ENCODE measurements around the gene DHRS7. TPM values are rescaled to one million over a fixed set of nuclear protein-coding genes. Genes with fewer than 3 reads are reported as not detected.

The DHRS7 gene
- total and polyA plus RNA-seq, 9 of the 15 experiments (the other 6 are each of a cell fraction or from before 2014, with no cell fraction given): 10.2 to 20.1 (median 15.7) TPM

GRCh38 chr14:60094306-60094897, 70.8 kb downstream of the DHRS7 start (continued):
- TF ChIP-seq, protein P1, sequence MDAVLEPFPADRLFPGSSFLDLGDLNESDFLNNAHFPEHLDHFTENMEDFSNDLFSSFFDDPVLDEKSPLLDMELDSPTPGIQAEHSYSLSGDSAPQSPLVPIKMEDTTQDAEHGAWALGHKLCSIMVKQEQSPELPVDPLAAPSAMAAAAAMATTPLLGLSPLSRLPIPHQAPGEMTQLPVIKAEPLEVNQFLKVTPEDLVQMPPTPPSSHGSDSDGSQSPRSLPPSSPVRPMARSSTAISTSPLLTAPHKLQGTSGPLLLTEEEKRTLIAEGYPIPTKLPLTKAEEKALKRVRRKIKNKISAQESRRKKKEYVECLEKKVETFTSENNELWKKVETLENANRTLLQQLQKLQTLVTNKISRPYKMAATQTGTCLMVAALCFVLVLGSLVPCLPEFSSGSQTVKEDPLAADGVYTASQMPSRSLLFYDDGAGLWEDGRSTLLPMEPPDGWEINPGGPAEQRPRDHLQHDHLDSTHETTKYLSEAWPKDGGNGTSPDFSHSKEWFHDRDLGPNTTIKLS (IDR thresholded peaks at IDR 0.05; ENCODE audit: borderline replicate concordance, low read depth): no peak
- TF ChIP-seq EWSR1 (IDR thresholded peaks at IDR 0.05; ENCODE audit: borderline replicate concordance, low read depth, partially characterized antibody) (no peak), PHB2 (IDR thresholded peaks at IDR 0.05; ENCODE audit: low read depth) (no peak), RBM22 (IDR thresholded peaks at IDR 0.05; ENCODE audit: low read depth, low read length, poor library complexity, severe bottlenecking) (no peak), ZNF280A (IDR thresholded peaks at IDR 0.05; ENCODE audit: low read depth, partially characterized antibody) (no peak), RBM34 (IDR thresholded peaks at IDR 0.05; ENCODE audit: borderline replicate concordance, insufficient read depth, low read length) (no peak), RNF219 (CRISPR knock-in tag; IDR thresholded peaks at IDR 0.05) (no peak), ZNF134 (CRISPR knock-in tag; conservative IDR thresholded peaks at IDR 0.05) (peak; percentile 72), ZNF239 (CRISPR knock-in tag; IDR thresholded peaks at IDR 0.05) (no peak), ARID2 (IDR thresholded peaks at IDR 0.05) (no peak), ZNF143 (CRISPR knock-in tag; IDR thresholded peaks at IDR 0.05) (no peak), SMAD4 (CRISPR knock-in tag; conservative IDR thresholded peaks at IDR 0.05) (0 out of 2 replicates have a peak, but pooled peaks have one; percentile 17), ATF3 (IDR thresholded peaks at IDR 0.05) (no peak), ATF3 (CRISPR knock-in tag; conservative IDR thresholded peaks at IDR 0.05) (no peak)
- TF ChIP-seq, protein P2, sequence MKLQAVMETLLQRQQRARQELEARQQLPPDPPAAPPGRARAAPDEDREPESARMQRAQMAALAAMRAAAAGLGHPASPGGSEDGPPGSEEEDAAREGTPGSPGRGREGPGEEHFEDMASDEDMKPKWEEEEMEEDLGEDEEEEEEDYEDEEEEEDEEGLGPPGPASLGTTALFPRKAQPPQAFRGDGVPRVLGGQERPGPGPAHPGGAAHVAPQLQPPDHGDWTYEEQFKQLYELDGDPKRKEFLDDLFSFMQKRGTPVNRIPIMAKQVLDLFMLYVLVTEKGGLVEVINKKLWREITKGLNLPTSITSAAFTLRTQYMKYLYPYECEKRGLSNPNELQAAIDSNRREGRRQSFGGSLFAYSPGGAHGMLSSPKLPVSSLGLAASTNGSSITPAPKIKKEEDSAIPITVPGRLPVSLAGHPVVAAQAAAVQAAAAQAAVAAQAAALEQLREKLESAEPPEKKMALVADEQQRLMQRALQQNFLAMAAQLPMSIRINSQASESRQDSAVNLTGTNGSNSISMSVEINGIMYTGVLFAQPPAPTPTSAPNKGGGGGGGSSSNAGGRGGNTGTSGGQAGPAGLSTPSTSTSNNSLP (IDR thresholded peaks at IDR 0.05; ENCODE audit: borderline replicate concordance, low read depth, low read length): no peak
- TF ChIP-seq, protein P3, sequence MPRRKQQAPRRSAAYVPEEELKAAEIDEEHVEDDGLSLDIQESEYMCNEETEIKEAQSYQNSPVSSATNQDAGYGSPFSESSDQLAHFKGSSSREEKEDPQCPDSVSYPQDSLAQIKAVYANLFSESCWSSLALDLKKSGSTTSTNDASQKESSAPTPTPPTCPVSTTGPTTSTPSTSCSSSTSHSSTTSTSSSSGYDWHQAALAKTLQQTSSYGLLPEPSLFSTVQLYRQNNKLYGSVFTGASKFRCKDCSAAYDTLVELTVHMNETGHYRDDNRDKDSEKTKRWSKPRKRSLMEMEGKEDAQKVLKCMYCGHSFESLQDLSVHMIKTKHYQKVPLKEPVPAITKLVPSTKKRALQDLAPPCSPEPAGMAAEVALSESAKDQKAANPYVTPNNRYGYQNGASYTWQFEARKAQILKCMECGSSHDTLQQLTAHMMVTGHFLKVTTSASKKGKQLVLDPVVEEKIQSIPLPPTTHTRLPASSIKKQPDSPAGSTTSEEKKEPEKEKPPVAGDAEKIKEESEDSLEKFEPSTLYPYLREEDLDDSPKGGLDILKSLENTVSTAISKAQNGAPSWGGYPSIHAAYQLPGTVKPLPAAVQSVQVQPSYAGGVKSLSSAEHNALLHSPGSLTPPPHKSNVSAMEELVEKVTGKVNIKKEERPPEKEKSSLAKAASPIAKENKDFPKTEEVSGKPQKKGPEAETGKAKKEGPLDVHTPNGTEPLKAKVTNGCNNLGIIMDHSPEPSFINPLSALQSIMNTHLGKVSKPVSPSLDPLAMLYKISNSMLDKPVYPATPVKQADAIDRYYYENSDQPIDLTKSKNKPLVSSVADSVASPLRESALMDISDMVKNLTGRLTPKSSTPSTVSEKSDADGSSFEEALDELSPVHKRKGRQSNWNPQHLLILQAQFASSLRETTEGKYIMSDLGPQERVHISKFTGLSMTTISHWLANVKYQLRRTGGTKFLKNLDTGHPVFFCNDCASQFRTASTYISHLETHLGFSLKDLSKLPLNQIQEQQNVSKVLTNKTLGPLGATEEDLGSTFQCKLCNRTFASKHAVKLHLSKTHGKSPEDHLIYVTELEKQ (CRISPR knock-in tag; IDR thresholded peaks at IDR 0.05): no peak
